Right lobe of liver (tissue), 6 donors: ENCODE data around the gene ALDH1L1. TPM values are rescaled to one million over a fixed set of nuclear protein-coding genes. Genes with fewer than 3 reads are reported as not detected.

Source experiments
- ATAC-seq, 4 donors: fragments of 200-7000 bp; cut with Tn5 transposase; one replicate each; pipeline ENCODE4 v1.9.1; 2020; ENCODE audit warnings: mild to moderate bottlenecking in 4 of 4, moderate library complexity in 4 of 4
- DNase-seq, 3 donors: peaks; one replicate each; pipeline ENCODE4 v3.0.0-alpha.2; 2020
- H3K27ac ChIP-seq, 3 donors: fragments of 200-600 bp; one replicate each; pipeline ENCODE4 v1.8.0; 2022
- H3K27me3 ChIP-seq, 2 donors: fragments of 200-600 bp; one replicate each; pipeline ENCODE4 v1.8.0; 2022
- H3K36me3 ChIP-seq, 4 donors: fragments of 200-600 bp; sonication (generic) in 1 of 4; one replicate each; pipeline versions ENCODE4 v1.5.1 to v1.8.0; 2017 to 2022; ENCODE audit warnings: control low read depth in 1 of 4
- H3K4me1 ChIP-seq, 4 donors: fragments of 200-600 bp; sonication (generic) in 1 of 4; one replicate each; pipeline versions ENCODE4 v1.5.1 to v1.8.0; 2017 to 2022; ENCODE audit warnings: control low read depth in 1 of 4
- H3K4me3 ChIP-seq, 3 donors: fragments of 200-600 bp; one replicate each; pipeline ENCODE4 v1.8.0; 2022
- H3K9me3 ChIP-seq, 4 donors: fragments of 200-600 bp; sonication (generic) in 1 of 4; one replicate each; pipeline versions ENCODE4 v1.5.1 to v1.8.0; 2017 to 2022; ENCODE audit warnings: control low read depth in 1 of 4
- CTCF ChIP-seq, 4 donors: fragments of 200-600 bp in 3 of 4; fragments of 450-650 bp in 1 of 4; IDR thresholded peaks; one replicate each; pipeline versions ENCODE4 v1.5.1 to v1.8.0; 2016 to 2022; ENCODE audit warnings: antibody characterized with exemption in 4 of 4, mild to moderate bottlenecking in 2 of 4
- POLR2A ChIP-seq: fragments of 450-650 bp; IDR thresholded peaks from one replicate; pipeline ENCODE4 v1.6.1; 2017; ENCODE audit warnings: antibody characterized with exemption, mild to moderate bottlenecking
- WGBS: methylation state at CpG from one replicate; pipeline ENCODE4 v1.1.6; 2018; ENCODE audit warnings: low coverage, low lambda C conversion rate; ENCODE audit not compliant: insufficient coverage; ENCODE audit errors: missing lambda C conversion rate; 5-methylcytosine and 5-hydroxymethylcytosine counted together
- intact Hi-C, 2 donors: fragments of 100-400 bp; cut with DNase I; formaldehyde crosslinking; loops; one replicate each; pipeline versions ENCODE4 v1.11.2 to v1.14.1; 2022
- total RNA-seq, 6 experiments: library from RNA; depleted of rRNA in 2 of 6; stranded (reverse); fragments of >200 nt in 2 of 6; fragmentation: NEBNext Ultra II Directional in 3 of 6; extraction: Animal tissue kit (Norgen Biotek cat#: 25700) in 3 of 6; gene quantifications; one replicate each; pipeline versions ENCODE4 v1.1.0 to v1.2.4, GENCODE V29; 2016 to 2023
- donor health status: DM: no; HTN: yes; CAD: no.
- donor health status: DM: no; HTN: no; CAD: no.
- donor health status: DM: no; HTN: no; CAD: no.
- donor health status: DM: no; HTN: yes; CAD: no.
- donor health status: DM: no; HTN: yes; CAD: no.

ALDH1L1 gene
- total RNA-seq, 6 experiments from 2014 or later = 94.9 to 962 (median 353) TPM

- no peak overlapping the region for H3K27ac ChIP-seq
- ATAC-seq (no peak), DNase-seq (peak in 2 of 3 donors; percentile 28 to 54)
- intact Hi-C loops = no loop called here
- H3K4me3 ChIP-seq = no peak overlapping the region
- no peaks in the 10 kb centered on the region for H3K4me1 ChIP-seq
- TF ChIP-seq CTCF (IDR thresholded peaks at IDR 0.05) (no peak), POLR2A (no peak)
- peaks cover 0 to 100% (median 49%) of the 10 kb centered on the region in 4 donors for H3K36me3 ChIP-seq
- no peaks in the 10 kb centered on the region for H3K27me3 ChIP-seq
- no peaks in the 10 kb centered on the region for H3K9me3 ChIP-seq
- 83% methylated on average over 5 of the region's 10 CpGs for WGBS
These were observed 69.2 kb downstream of the ALDH1L1 start for GRCh38 chr3:126111126-126111551.

- DNase-seq = peak in 1 of 3 donors; percentile 17
- Histone ChIP-seq H3K36me3 (peaks cover 0 to 100% (median 48%) of the 10 kb centered on the region in 4 donors), H3K9me3 (no peaks in the 10 kb centered on the region), H3K4me3 (no peak overlapping the region), H3K27me3 (no peaks in the 10 kb centered on the region), H3K4me1 (no peaks in the 10 kb centered on the region), H3K27ac (no peak overlapping the region)
- 86% methylated on average over 9 of the region's 12 CpGs for WGBS
- ATAC-seq = peak in 1 of 4 donors; percentile 1
- intact Hi-C loops = no loop called here
- TF ChIP-seq POLR2A = no peak
- TF ChIP-seq CTCF (IDR thresholded peaks at IDR 0.05) = no peak
These were observed 69.8 kb downstream of the ALDH1L1 start for GRCh38 chr3:126110431-126111125.

DNA sequence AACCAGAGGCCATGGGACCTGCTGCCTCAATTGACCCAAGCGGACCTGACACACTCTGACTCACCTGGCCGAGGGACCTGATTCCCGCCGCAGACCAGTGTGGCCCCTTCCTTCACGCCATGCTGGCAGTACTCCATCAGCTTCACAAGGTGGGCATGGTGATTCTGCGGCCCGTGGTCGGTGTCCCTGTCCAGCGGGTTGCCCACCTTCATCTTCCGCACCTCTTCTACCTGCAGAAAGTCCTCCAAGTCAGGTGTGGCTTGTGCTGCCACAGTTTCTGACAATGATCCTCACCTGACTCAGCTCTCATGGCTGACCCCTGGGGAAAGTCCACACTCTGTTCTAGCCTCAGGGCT, 70.5 kb downstream of the ALDH1L1 start:
- peak in 2 of 3 donors; percentile 46 to 50 for DNase-seq
- peak in 1 of 4 donors; percentile 0 for ATAC-seq
- no CpG with 5 or more reads among the region's 10 CpGs for WGBS
- no peak overlapping the region for H3K4me3 ChIP-seq
- H3K27me3 ChIP-seq = no peaks in the 10 kb centered on the region
- H3K36me3 ChIP-seq = peaks cover 0 to 100% (median 48%) of the 10 kb centered on the region in 4 donors
- intact Hi-C loops = no loop called here
- no peaks in the 10 kb centered on the region for H3K9me3 ChIP-seq
- no peaks in the 10 kb centered on the region for H3K4me1 ChIP-seq
- no peak overlapping the region for H3K27ac ChIP-seq
- TF ChIP-seq CTCF (IDR thresholded peaks at IDR 0.05) = no peak
- no peak for TF ChIP-seq POLR2A

DNA sequence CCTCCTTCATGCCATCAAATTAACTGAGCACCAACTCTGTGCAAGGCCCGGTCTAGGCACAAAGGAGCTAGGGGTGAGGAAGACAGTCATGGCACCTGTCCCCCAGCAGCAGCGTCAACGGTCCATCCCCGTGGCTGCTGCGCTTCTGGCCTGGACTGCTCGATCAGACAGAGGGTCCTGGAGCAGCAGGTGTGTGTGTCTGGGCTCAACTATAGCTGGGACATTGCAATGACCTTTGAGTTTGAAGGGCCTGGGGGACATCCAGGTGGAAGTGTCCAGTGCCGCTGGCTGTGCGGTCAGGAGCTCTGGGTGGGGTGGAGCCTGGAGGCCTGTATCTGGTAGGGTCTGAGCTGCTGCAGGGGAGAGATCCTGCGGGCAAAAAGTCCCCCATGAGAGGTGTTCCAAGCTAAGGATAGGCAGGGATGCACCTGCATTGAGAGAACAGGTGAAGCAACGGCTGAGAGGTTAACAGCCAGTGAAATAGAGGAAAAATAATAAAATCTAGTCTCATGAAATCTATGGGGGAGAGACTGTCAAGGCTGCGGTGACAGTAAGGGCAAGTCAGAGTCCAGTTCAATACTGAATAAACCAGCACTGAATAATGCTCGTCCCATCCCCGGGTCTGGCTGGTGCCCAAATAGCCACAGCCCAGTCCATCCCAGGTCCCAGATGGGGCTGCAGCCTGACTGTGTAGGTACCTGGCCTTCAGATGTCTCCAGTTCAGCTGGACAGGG, 71.1 kb downstream of the ALDH1L1 start:
- DNase-seq = peak in 1 of 3 donors; percentile 35
- intact Hi-C loops = no loop called here

More for the DNA sequence above, 71.1 kb downstream of the ALDH1L1 start:
- Histone ChIP-seq H3K36me3 (peaks cover 0 to 100% (median 47%) of the 10 kb centered on the region in 4 donors), H3K4me1 (no peaks in the 10 kb centered on the region), H3K9me3 (no peaks in the 10 kb centered on the region), H3K4me3 (no peak overlapping the region), H3K27ac (no peak overlapping the region), H3K27me3 (no peaks in the 10 kb centered on the region)
- 76% methylated on average over 3 of the region's 13 CpGs for WGBS
- peak in 1 of 4 donors; percentile 1 for ATAC-seq
- TF ChIP-seq POLR2A (no peak), CTCF (IDR thresholded peaks at IDR 0.05) (no peak)
